ENCODE data around the gene EVA1B. TPM values are rescaled to one million over a fixed set of nuclear protein-coding genes. Genes with fewer than 3 reads are reported as not detected.
A peak's percentile ranks its signal among the peaks of the same experiment; 100 is the strongest.

The EVA1B gene
- total RNA-seq, 1 experiment from 2014 or later: 44.1 TPM

GRCh38 chr1:36320767-36321118, 2.7 kb downstream of the EVA1B start:
- DNase-seq (ENCODE audit: low read depth): no peak

GRCh38 chr1:36320291-36320761, 3.1 kb downstream of the EVA1B start:
- DNase-seq (ENCODE audit: low read depth): no peak

- no peak for DNase-seq (ENCODE audit: low read depth)
Observed at GRCh38 chr1:36309397-36309796, 14.0 kb downstream of the EVA1B start.

GRCh38 chr1:36307601-36308330, 15.7 kb downstream of the EVA1B start:
- no peak for DNase-seq (ENCODE audit: low read depth)

- DNase-seq (ENCODE audit: low read depth): peak; percentile 97
Observed at GRCh38 chr1:36306902-36307456, 16.5 kb downstream of the EVA1B start.

GRCh38 chr1:36306210-36306901, 17.1 kb downstream of the EVA1B start, which contains the start of gene SH3D21:
TSS of gene SH3D21 (plus strand) at chr1:36306368. CDS start at chr1:36306421, 53 bp downstream.
- peak; percentile 55 for DNase-seq (ENCODE audit: low read depth)

- no peak for DNase-seq (ENCODE audit: low read depth)
Observed at GRCh38 chr1:36305915-36306209, 17.6 kb downstream of the EVA1B start.

- no peak for DNase-seq (ENCODE audit: low read depth)
Observed at GRCh38 chr1:36304970-36305914, 18.2 kb downstream of the EVA1B start.

GRCh38 chr1:36304521-36304920, 18.9 kb downstream of the EVA1B start:
- no peak for DNase-seq (ENCODE audit: low read depth)

- DNase-seq (ENCODE audit: low read depth): no peak
Observed at GRCh38 chr1:36303650-36304360, 19.6 kb downstream of the EVA1B start.

- no peak for DNase-seq (ENCODE audit: low read depth)
Observed at GRCh38 chr1:36303244-36303643, 20.2 kb downstream of the EVA1B start.

- no peak for DNase-seq (ENCODE audit: low read depth)
Observed at GRCh38 chr1:36301220-36301619, 22.2 kb downstream of the EVA1B start.

- peak; percentile 28 for DNase-seq (ENCODE audit: low read depth)
Observed at GRCh38 chr1:36300526-36300925, 22.9 kb downstream of the EVA1B start.

- no peak for DNase-seq (ENCODE audit: low read depth)
Observed at GRCh38 chr1:36298640-36299039, 24.8 kb downstream of the EVA1B start.

GRCh38 chr1:36297062-36297461, 26.4 kb downstream of the EVA1B start:
- DNase-seq (ENCODE audit: low read depth): no peak

- DNase-seq (ENCODE audit: low read depth): no peak
Observed at GRCh38 chr1:36295390-36295789, 28.1 kb downstream of the EVA1B start.

- DNase-seq (ENCODE audit: low read depth): no peak
Observed at GRCh38 chr1:36287595-36287994, 35.9 kb downstream of the EVA1B start.

- DNase-seq (ENCODE audit: low read depth): no peak
Observed at GRCh38 chr1:36286802-36287201, 36.6 kb downstream of the EVA1B start.

GRCh38 chr1:36285443-36286101, 37.9 kb downstream of the EVA1B start:
- peak; percentile 78 for DNase-seq (ENCODE audit: low read depth)

GRCh38 chr1:36284517-36284916, 38.9 kb downstream of the EVA1B start:
- DNase-seq (ENCODE audit: low read depth): no peak

GRCh38 chr1:36284061-36284460, 39.4 kb downstream of the EVA1B start:
- DNase-seq (ENCODE audit: low read depth): no peak
